Stimulated activated memory B cell treated with anti-CD40 and anti-IgM and Interleukin-4, amounts not matched to agents 10 μg/mL and 1 μg/mL and 100 μg/mL, for 72 hours (primary cell): ENCODE results near the gene TOGARAM2.
A peak's percentile ranks its signal among the peaks of the same experiment; 100 is the strongest.

Experiments
- ATAC-seq: fragments of 150-1000 bp; cut with Tn5 transposase; 2 replicates; pipeline ENCODE4 v1.10.0; 2021
- H3K27ac Mint-ChIP-seq: one replicate; pipeline ENCODE4 v1.8.0; 2022; ENCODE audit warnings: mild to moderate bottlenecking, mixed read lengths
- H3K27me3 Mint-ChIP-seq: one replicate; pipeline ENCODE4 v1.8.0; 2022; ENCODE audit warnings: mixed read lengths
- H3K36me3 Mint-ChIP-seq: one replicate; pipeline ENCODE4 v1.8.0; 2022; ENCODE audit warnings: mixed read lengths
- H3K4me1 Mint-ChIP-seq: one replicate; pipeline ENCODE4 v1.8.0; 2022; ENCODE audit warnings: mixed read lengths
- H3K4me3 Mint-ChIP-seq: one replicate; pipeline ENCODE4 v1.8.0; 2022; ENCODE audit warnings: mild to moderate bottlenecking, moderate library complexity, mixed read lengths
- H3K9me3 Mint-ChIP-seq: one replicate; pipeline ENCODE4 v1.8.0; 2022; ENCODE audit warnings: mixed read lengths

Gene TOGARAM2

GRCh38 chr2:28986429-28986828, 5.3 kb downstream of the TOGARAM2 start:
- Mint-ChIP-seq H3K9me3 (no peaks in the 10 kb centered on the region), H3K4me3 (no peak overlapping the region), H3K27me3 (peaks cover 8% of the 10 kb centered on the region), H3K36me3 (no peaks in the 10 kb centered on the region), H3K4me1 (no peaks in the 10 kb centered on the region), H3K27ac (no peak overlapping the region)
- ATAC-seq, result no peak

- Mint-ChIP-seq H3K36me3 (no peaks in the 10 kb centered on the region), H3K4me1 (no peaks in the 10 kb centered on the region), H3K27ac (no peak overlapping the region), H3K4me3 (no peak overlapping the region), H3K9me3 (no peaks in the 10 kb centered on the region), H3K27me3 (peaks cover 8% of the 10 kb centered on the region)
- no peak for ATAC-seq
Measured at GRCh38 chr2:28989973-28990372, 8.9 kb downstream of the TOGARAM2 start.

DNA sequence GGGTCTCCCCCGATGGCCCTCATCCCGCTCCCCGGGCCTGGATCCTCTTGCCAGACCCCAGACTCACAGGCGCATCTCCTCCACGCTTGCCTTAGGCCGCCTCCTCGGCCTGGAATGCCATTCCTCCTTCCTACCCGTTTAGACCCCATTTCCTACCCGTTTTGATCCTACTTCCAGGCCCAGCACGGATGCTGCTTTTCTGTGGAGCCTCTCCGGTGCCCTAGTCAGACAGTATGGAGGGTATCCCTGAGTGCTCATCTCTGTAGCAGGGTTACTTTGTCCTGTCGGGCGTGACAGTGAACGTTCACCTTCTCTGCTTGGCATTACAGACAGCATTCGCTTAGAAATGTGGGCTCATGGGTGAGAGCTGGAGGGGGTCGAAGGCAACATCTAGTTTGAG, 9.3 kb downstream of the TOGARAM2 start:
- H3K27me3 Mint-ChIP-seq, result peaks cover 8% of the 10 kb centered on the region
- H3K27ac Mint-ChIP-seq, result no peak overlapping the region
- no peak overlapping the region for H3K4me3 Mint-ChIP-seq
- ATAC-seq, result no peak
- H3K9me3 Mint-ChIP-seq, result no peaks in the 10 kb centered on the region
- no peaks in the 10 kb centered on the region for H3K4me1 Mint-ChIP-seq
- no peaks in the 10 kb centered on the region for H3K36me3 Mint-ChIP-seq

DNA sequence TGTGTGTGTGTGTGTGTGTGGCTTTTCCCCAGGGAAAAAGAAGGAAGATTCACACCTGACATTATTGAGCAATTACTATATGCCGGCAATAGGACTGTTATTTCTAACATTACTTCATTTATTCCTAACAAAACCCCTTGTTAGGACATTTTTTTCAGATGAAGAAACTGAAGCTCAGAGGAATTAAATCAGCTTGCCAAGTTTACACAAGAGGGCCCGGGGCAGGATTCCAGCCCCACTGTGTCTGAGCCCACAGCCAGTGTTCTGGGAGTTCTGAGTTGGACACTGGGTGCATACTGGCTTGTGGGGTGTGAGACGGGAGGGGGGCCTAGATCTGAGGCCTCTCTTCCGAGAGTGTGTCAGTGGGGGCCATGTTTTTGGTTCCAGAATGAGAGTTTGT, 9.9 kb downstream of the TOGARAM2 start:
- Mint-ChIP-seq H3K4me1 (no peaks in the 10 kb centered on the region), H3K27me3 (peaks cover 8% of the 10 kb centered on the region), H3K36me3 (no peaks in the 10 kb centered on the region), H3K4me3 (no peak overlapping the region), H3K9me3 (no peaks in the 10 kb centered on the region), H3K27ac (no peak overlapping the region)
- no peak for ATAC-seq

DNA sequence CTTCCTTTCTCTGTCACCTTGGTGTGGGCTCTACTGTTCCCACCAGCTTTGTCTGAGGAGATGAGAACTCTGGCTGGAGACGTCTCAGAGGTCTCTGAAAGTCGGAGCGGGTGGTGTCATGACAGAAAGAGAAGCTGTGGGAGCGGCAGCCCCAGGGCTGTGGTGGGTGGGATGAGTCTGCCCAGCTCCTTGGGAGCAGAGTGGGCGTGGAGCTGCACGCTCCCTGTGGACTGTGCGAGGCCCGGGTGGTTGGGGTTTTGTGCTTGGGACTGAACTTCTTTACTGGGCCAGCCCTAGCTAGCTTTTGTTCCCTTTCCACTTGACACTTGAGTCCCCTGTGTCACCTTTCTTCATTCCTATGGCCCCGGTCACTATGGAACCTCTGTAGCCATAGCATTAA, 10.4 kb downstream of the TOGARAM2 start:
- H3K27me3 Mint-ChIP-seq, result peaks cover 8% of the 10 kb centered on the region
- no peak for ATAC-seq
- H3K4me1 Mint-ChIP-seq, result no peaks in the 10 kb centered on the region
- H3K27ac Mint-ChIP-seq, result no peak overlapping the region
- H3K9me3 Mint-ChIP-seq, result no peaks in the 10 kb centered on the region
- H3K4me3 Mint-ChIP-seq, result no peak overlapping the region
- no peaks in the 10 kb centered on the region for H3K36me3 Mint-ChIP-seq

DNA sequence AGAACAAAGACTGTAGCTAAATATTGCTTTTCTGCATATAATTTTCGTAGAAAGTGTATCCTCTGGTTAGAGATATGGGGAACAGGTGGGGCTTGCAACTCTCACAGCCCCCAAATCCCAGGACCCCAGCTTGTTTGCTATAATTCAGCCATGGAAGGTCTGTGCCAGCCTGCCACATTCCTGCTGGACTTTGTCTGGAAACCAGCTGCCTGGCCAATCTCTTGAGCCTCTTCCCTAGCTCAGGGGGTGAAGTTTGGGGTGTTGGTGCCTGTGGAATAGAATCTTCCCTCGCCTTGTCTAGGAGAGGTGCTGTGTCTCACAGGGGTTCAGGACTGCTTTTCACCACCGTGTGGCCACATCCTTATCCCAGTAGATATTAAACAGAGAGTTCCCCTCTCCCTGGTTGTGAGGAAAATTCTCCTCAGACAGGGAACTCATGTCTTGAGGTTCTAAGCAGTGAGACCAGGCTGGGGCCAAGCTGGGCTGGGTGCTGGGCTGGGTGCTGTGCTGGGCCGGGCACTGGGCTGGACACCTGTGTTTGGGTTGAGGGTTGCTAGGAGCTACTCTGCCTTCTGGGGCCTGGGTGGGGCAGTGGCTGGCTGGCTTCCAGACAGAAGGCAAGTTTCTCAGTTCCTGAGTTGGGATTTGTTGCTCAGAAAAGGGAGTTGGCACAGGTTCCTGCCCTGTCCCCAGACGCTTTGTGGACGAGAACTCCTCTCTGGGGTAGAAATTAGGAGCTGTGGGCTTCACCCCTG, 12.3 kb downstream of the TOGARAM2 start:
- H3K4me1 Mint-ChIP-seq, result peaks cover under 1% of the 10 kb centered on the region
- no peak overlapping the region for H3K27ac Mint-ChIP-seq
- H3K4me3 Mint-ChIP-seq, result no peak overlapping the region
- H3K9me3 Mint-ChIP-seq, result no peaks in the 10 kb centered on the region
- no peaks in the 10 kb centered on the region for H3K36me3 Mint-ChIP-seq
- no peak for ATAC-seq
- H3K27me3 Mint-ChIP-seq, result peaks cover 18% of the 10 kb centered on the region

DNA sequence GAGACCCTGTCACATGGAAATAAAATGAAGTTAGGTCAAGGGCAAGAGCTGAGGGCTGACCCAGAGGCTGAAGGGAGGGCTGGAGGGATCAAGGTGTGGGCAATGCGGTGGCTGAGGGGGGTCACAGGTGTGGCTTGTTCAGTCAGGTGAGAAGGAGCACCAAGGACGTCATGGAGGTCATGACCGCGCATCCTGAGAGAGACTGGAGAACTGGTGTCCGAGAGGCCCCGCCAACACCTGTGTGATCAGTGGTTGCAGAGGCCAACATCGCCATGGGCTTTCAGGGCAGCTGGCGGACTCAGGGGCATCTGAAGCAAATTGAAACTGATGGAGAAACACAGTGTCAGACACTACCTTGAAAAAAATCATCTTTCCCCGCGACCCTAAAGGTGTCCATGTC, 13.0 kb downstream of the TOGARAM2 start:
- Mint-ChIP-seq H3K36me3 (no peaks in the 10 kb centered on the region), H3K27me3 (peaks cover 11% of the 10 kb centered on the region), H3K9me3 (no peaks in the 10 kb centered on the region), H3K4me1 (peaks cover 6% of the 10 kb centered on the region), H3K27ac (no peak overlapping the region), H3K4me3 (no peak overlapping the region)
- ATAC-seq, result no peak

DNA sequence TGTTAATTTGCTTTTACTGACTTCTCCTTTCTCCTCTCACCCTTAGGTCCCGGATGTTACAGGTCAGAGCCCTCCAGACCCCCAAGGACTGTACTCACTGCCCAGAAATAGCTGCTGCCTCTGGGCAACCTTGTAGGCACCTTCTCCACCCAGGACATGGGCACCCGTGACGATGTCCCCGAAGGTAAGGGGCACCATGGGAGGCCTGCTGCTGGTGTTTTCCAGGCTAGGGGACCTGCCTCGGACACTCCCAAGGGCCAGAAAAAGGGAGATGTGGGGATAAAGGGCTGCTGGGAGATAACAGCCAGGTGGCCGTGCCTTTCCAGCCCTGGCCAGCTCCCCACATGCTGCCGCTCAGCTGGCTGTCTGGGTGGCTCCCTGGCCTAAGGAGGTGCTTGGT, 13.6 kb downstream of the TOGARAM2 start:
- Mint-ChIP-seq H3K27ac (no peak overlapping the region), H3K4me3 (no peak overlapping the region), H3K4me1 (peaks cover 9% of the 10 kb centered on the region), H3K27me3 (peaks cover 10% of the 10 kb centered on the region), H3K36me3 (no peaks in the 10 kb centered on the region), H3K9me3 (no peaks in the 10 kb centered on the region)
- ATAC-seq, result no peak

GRCh38 chr2:28995765-28996750, 15.0 kb downstream of the TOGARAM2 start:
- Mint-ChIP-seq H3K27ac (no peak overlapping the region), H3K4me3 (no peak overlapping the region), H3K9me3 (no peaks in the 10 kb centered on the region), H3K27me3 (peaks cover 10% of the 10 kb centered on the region), H3K36me3 (no peaks in the 10 kb centered on the region), H3K4me1 (peaks cover 18% of the 10 kb centered on the region)
- ATAC-seq, result no peak

DNA sequence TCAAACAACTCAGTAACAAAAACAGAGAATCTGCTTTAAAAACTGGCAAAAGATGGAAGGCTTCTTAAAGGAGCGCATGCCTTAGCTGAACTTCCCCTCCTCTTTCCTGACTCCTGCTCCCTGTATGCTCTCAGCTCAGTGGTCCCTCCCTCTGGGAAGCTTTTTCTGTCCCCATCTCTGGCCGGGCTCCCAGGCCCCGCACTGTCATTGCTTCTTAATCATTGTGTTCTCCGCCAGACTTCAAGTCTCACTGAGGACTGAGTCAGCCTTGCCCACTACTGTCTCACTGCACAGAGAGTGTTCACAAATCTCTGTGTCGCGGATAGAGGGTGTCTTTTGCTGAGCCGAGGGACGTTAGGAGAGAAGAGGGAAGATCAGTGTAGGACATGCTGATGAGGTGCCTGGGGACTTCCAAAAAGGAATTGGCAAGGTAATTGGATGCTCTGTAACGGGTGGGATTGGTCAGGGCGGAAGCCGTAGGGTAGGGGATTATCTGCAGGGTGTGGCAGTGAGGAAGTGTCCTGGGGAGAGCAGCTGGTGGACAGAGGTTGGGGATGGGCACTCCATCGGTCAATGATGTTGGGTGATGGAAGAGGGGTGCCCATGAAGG, 16.2 kb downstream of the TOGARAM2 start:
- H3K4me3 Mint-ChIP-seq, result no peak overlapping the region
- no peak for ATAC-seq
- peaks cover 18% of the 10 kb centered on the region for H3K4me1 Mint-ChIP-seq
- H3K27me3 Mint-ChIP-seq, result peaks cover 10% of the 10 kb centered on the region
- no peaks in the 10 kb centered on the region for H3K36me3 Mint-ChIP-seq
- no peaks in the 10 kb centered on the region for H3K9me3 Mint-ChIP-seq
- peak overlapping the region; percentile 4 for H3K27ac Mint-ChIP-seq

DNA sequence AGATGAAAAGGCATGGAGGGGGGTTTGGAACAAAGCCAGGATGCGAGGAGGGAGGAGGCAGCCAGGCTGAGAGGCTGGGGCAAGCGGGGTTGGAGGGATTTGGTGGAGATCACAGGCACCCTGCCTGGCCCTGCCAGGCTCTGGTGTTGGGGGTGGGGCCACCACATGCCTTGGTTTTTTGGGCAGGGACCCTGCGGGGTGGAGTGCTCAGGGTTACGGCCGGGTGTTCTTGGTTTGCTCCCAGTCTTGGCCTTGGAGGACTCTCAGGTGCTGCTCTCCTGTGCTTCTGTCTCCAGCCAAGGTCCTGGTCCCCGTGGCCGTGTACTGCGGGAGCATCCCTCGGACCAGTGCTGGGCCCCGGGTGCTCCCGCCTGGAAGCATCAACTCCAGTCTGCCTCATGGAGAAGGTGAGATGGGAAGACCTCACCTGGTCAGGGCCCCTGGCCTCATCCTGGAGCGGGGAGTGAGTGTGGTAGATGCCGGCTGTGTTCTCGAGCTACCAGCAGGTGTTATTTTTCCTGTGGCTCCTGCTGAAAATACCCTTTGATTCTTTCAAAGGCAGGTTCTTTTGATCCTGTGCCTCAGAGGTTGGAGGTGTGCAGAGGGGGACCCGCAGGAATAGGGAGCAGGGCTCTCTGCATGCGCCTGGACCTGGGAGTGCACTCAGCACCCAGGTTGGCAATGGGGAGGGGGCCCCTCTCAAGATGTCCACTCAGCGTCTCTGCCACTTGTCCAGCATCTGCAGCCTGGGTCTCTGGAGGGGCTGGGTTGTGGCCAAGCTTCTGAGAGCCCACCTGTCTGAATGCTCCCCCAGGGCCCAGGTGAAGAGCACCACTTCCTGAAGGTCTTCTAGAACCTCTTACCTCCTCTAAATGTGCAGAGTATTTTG, 17.0 kb downstream of the TOGARAM2 start:
- no peaks in the 10 kb centered on the region for H3K36me3 Mint-ChIP-seq
- no peak overlapping the region for H3K4me3 Mint-ChIP-seq
- no peak for ATAC-seq
- peaks cover 10% of the 10 kb centered on the region for H3K27me3 Mint-ChIP-seq
- H3K4me1 Mint-ChIP-seq, result peaks cover 18% of the 10 kb centered on the region
- H3K27ac Mint-ChIP-seq, result peak overlapping the region; percentile 53
- H3K9me3 Mint-ChIP-seq, result no peaks in the 10 kb centered on the region

DNA sequence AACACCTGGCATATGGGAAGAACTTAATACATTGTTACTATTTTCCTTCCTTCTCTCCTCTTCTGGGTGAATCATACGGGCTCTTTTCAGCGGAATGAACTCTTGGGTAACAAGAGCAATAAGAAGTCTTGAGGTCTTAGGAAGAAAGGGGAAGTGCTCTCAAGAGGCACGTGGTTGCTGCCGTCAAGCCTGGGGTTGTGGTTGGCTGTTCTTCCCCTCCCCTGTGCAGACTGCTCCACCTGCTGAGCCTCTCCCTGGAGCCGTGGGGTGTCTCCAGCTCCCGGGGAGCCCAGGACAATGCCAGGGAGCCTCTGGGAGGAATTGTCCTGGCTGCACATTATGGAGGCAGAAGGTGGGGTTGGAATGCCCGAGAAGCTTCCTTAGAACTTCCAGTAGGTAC, 19.4 kb downstream of the TOGARAM2 start:
- peak; percentile 96 for ATAC-seq
- H3K27ac Mint-ChIP-seq, result peak overlapping the region; percentile 72
- no peak overlapping the region for H3K4me3 Mint-ChIP-seq
- no peaks in the 10 kb centered on the region for H3K9me3 Mint-ChIP-seq
- H3K36me3 Mint-ChIP-seq, result no peaks in the 10 kb centered on the region
- H3K4me1 Mint-ChIP-seq, result peaks cover 18% of the 10 kb centered on the region
- peaks cover 10% of the 10 kb centered on the region for H3K27me3 Mint-ChIP-seq

DNA sequence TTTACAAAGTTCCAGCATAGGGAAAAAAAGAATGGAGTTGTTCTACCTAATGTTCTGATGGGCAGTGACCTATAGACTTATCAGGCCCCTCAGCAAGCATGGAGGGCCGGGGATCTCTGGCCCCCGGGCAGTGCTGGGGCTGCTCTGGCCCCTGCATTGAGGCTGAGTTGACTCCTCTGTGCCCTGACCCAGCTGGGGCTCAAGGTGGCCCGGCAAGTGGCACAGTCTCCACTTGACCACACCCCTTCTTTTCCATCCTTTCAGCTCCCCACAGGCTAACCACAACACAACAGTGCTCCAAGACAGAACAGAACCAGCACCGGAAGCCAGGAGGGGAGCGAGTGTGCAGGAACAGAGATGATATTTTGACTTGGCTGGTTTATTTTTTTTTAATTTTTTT, 19.9 kb downstream of the TOGARAM2 start:
- peaks cover 10% of the 10 kb centered on the region for H3K27me3 Mint-ChIP-seq
- no peaks in the 10 kb centered on the region for H3K36me3 Mint-ChIP-seq
- peak overlapping the region; percentile 72 for H3K27ac Mint-ChIP-seq
- peaks cover 18% of the 10 kb centered on the region for H3K4me1 Mint-ChIP-seq
- no peaks in the 10 kb centered on the region for H3K9me3 Mint-ChIP-seq
- H3K4me3 Mint-ChIP-seq, result no peak overlapping the region
- no peak for ATAC-seq

DNA sequence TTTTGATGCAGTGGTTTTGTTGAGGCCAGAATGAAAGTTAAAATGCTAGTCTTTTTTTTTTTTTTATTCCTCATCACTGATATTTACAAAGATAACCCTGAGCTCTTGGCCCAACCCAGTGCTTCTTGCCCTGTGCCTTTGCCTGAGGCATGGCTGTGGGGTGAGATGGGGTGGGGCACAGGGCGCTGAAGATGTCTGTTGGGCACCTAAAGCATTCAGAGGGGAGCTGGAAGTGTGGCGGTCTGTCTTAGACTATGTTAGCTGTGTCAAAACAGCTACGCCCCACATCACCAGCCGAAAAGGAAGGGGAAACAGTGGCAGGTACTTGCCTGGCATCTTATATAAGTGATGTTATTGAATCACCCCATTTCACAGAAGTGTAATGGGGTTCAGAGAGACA, 20.7 kb downstream of the TOGARAM2 start:
- peaks cover 18% of the 10 kb centered on the region for H3K4me1 Mint-ChIP-seq
- H3K4me3 Mint-ChIP-seq, result no peak overlapping the region
- no peaks in the 10 kb centered on the region for H3K36me3 Mint-ChIP-seq
- H3K9me3 Mint-ChIP-seq, result no peaks in the 10 kb centered on the region
- no peak for ATAC-seq
- peak overlapping the region; percentile 8 for H3K27ac Mint-ChIP-seq
- H3K27me3 Mint-ChIP-seq, result peaks cover 10% of the 10 kb centered on the region

DNA sequence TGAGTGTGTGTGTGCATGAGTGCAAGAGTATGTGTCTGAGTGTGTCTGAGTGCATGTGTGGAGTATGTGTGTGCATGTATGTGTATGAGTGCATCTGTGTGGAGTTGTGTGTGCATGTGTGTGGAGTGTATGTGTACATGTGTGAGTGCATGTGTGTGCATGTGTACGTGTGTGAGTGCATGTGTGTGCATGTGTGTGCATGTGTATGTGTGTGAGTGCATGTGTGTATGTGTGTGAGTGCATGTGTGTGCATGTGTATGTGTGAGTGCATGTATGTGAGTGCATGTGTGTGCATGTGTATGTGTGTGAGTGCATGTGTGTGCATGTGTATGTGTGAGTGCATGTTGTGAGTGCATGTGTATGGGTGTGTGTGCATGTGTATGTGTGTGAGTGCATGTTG, 23.7 kb downstream of the TOGARAM2 start:
- H3K27ac Mint-ChIP-seq, result no peak overlapping the region
- no peak for ATAC-seq
- peaks cover 9% of the 10 kb centered on the region for H3K4me1 Mint-ChIP-seq
- H3K9me3 Mint-ChIP-seq, result no peaks in the 10 kb centered on the region
- H3K36me3 Mint-ChIP-seq, result no peaks in the 10 kb centered on the region
- H3K27me3 Mint-ChIP-seq, result no peaks in the 10 kb centered on the region
- H3K4me3 Mint-ChIP-seq, result no peak overlapping the region
